ENCODE results near the gene ERMARD.

Gene ERMARD

DNA sequence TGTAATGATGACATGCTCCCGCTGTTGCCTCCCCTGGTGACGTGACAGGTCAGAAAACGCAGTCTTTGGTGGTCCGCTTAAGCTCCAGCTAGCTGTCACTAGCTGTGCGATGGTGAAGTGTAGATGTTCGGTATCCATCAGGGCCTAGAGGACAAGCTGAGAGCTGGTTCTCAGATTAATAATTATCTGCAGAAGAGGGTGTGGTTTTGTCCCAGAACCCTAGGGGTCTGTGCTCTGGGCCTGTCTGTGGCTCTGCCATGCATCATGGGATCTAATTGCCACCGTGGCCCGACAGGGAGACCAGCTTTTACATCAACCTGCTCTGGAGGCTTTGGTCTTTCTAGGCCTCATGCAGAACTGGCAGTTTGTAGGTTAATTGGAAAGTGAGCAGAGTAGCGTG, 34.1 kb downstream of the ERMARD start:
- DNase-seq (ENCODE audit: low spot score) = no peak
- TF ChIP-seq, protein P1, sequence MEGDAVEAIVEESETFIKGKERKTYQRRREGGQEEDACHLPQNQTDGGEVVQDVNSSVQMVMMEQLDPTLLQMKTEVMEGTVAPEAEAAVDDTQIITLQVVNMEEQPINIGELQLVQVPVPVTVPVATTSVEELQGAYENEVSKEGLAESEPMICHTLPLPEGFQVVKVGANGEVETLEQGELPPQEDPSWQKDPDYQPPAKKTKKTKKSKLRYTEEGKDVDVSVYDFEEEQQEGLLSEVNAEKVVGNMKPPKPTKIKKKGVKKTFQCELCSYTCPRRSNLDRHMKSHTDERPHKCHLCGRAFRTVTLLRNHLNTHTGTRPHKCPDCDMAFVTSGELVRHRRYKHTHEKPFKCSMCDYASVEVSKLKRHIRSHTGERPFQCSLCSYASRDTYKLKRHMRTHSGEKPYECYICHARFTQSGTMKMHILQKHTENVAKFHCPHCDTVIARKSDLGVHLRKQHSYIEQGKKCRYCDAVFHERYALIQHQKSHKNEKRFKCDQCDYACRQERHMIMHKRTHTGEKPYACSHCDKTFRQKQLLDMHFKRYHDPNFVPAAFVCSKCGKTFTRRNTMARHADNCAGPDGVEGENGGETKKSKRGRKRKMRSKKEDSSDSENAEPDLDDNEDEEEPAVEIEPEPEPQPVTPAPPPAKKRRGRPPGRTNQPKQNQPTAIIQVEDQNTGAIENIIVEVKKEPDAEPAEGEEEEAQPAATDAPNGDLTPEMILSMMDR (IDR thresholded peaks at IDR 0.05; ENCODE audit: extremely low read depth, insufficient read depth, missing control alignments) = no peak
- in situ Hi-C loops (cut with MboI; ENCODE audit: low pct_unique_long_range_greater_than_20kb, low sequenced_read_pairs, unreplicated experiment) = no loop called here

DNA sequence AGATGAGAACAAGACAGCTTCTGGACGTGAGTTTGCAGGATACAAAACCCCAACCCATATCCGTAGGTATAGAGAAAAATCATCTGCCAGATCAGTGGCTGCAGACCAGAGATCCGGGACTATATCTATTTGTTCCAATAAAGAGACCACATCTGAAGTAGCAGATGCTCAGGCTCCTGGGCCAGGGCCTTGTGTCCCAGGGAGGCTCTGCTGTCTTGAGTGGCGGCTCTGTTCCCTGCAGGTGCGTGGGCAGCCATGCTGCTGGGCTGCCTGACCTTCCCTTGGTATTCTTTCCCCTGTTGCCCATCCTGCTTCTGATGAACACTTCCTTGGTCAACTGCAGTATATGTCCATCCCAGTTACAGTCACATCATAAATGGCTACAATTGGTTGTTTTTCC, 34.9 kb downstream of the ERMARD start:
- TF ChIP-seq, protein P1 (IDR thresholded peaks at IDR 0.05; ENCODE audit: extremely low read depth, insufficient read depth, missing control alignments) = no peak
- in situ Hi-C loops (cut with MboI; ENCODE audit: low pct_unique_long_range_greater_than_20kb, low sequenced_read_pairs, unreplicated experiment) = no loop called here
- no peak for DNase-seq (ENCODE audit: low spot score)

DNA sequence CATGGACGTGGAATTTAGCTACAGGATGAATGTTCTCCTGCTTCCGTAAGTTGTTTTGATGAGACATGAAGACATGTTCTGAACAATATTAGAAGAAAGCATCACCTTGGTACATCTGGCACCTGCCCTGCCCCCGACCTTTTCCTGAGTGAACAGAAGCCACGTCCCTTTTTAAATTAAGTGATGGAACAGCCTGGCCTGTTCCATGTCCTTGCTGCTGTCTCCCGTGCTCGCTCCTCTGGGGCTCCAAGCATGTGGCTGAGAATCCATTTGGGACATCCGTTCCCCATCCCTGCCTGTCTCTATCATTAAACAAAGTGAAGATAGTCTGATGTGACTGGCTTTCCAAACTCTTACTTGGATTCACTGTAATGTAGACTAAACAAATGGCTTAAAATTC, 36.4 kb downstream of the ERMARD start:
- in situ Hi-C loops (cut with MboI; ENCODE audit: low pct_unique_long_range_greater_than_20kb, low sequenced_read_pairs, unreplicated experiment) = no loop called here
- no peak for DNase-seq (ENCODE audit: low spot score)
- TF ChIP-seq, protein P1 (IDR thresholded peaks at IDR 0.05; ENCODE audit: extremely low read depth, insufficient read depth, missing control alignments) = no peak

DNA sequence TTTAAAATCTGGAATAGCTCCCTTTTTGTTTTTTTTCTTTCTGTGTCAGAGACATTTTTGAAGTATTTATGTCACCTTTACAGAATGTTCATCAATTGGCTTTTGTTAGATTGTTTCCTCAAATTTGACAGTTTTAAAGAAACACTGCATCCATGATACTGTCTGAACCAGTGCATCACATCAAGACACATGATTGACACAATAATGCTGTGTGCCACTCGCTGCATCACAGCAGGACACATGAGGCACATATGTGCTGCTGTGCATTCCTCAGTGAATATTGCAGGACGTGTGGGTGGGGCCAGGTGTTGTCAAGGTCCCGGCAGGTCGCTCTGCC, 37.4 kb downstream of the ERMARD start:
- in situ Hi-C loops (cut with MboI; ENCODE audit: low pct_unique_long_range_greater_than_20kb, low sequenced_read_pairs, unreplicated experiment) = no loop called here
- TF ChIP-seq, protein P1 (IDR thresholded peaks at IDR 0.05; ENCODE audit: extremely low read depth, insufficient read depth, missing control alignments) = no peak

DNA sequence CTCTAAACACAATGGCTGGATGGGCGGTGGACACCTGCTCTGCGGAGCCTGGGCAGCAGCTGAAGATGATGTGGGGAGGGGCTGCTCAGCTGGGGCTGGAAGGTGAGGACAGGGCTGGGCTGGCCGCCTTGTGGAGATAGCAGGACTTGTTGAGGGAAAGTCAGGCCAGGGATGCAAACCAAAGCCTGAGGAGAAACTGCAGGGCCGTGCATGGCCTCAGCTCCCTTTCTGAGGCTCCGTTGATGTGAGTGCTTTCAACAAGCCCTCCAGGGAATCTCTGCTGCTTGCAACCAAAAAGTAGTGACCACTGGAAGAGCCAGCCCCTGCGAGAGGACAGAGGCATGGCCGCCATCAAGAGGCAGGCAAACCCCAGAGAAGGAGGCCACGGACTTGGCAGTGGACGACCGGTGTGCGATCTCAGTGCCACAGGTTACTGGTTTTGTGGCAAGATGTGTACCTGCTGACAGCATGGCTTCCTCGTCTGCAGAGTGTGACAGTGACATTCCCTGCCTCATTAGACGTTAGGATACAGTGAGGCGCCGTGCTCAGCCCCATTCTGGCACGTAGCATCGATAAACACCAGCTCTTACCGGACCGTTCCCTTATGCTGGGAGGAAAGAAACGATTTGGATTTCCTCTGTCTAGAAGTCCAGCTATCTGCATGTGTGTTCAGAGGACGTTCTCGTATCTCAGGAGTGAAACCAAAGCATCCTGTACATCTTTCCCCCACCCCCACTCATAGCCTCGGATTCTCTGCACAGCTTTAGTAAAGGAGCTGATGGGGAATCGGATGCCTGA, 37.9 kb downstream of the ERMARD start:
- DNase-seq (ENCODE audit: low spot score) = no peak
- TF ChIP-seq, protein P1 (IDR thresholded peaks at IDR 0.05; ENCODE audit: extremely low read depth, insufficient read depth, missing control alignments) = no peak
- in situ Hi-C loops (cut with MboI; ENCODE audit: low pct_unique_long_range_greater_than_20kb, low sequenced_read_pairs, unreplicated experiment) = no loop called here

More for the DNA sequence above, 37.4 kb downstream of the ERMARD start:
- DNase-seq (ENCODE audit: low spot score) = no peak

DNA sequence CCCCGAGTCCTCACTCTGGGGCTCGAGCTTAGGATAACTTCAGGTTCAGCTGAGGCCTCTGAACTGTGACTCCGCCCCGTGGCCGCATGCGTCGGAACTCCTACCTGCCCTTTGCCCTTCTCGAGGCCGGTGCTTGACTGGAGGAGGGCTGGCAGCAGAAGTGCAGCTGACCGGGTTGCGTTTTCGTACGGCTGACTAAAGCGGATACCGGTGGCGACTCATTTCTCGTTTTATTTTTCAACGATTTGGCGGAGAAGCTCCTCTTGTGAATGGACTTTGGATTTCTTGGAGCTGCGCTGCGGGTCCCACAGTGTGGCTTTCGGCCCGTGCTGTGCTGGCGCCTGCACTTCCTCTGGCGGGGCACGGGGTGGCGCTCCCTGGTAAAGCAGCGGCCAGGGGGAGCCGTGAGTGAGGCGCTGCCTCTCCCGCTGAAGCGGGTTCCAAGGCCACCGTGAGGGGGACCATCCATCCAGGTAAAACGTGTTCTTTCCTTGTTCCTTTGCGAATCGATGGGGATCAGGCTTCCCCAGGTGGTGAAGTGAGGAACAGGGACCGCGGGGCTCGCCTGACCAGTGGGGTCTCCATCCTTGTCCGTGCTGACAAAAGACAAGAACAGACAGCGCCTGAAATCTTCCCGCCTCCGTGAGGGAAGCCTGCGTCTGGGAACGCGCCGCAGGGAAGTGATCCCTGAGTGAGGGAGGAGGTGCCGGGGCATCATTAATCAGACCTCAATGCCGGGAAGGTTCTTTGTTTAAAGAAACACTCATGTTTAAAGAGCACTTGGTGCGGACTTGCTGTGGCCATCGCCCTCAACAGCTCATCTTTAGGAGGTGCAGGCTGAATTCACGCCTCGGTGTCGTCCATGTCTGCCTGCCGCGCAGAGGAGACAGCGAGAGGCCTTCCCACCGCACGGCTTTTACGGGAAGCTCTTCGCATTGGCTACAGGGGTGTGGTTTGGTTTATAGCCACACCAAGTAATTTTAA, 38.8 kb downstream of the ERMARD start:
- TF ChIP-seq, protein P1 (IDR thresholded peaks at IDR 0.05; ENCODE audit: extremely low read depth, insufficient read depth, missing control alignments) = peak; percentile 99
- in situ Hi-C loops (cut with MboI; ENCODE audit: low pct_unique_long_range_greater_than_20kb, low sequenced_read_pairs, unreplicated experiment) = no loop called here
- peak; percentile 85 for DNase-seq (ENCODE audit: low spot score)
